ENCODE data around the gene COL23A1.

- no peak for TF ChIP-seq CTCF (conservative IDR thresholded peaks at IDR 0.05; ENCODE audit: low read depth, low read length)
- TF ChIP-seq EZH2 (IDR thresholded peaks at IDR 0.05; ENCODE audit: borderline replicate concordance, low read depth, low read length, poor library complexity, severe bottlenecking), result no peak
Measured at GRCh38 chr5:178285399-178286225, 304.6 kb downstream of the COL23A1 start.
